ENCODE results near the gene PPFIA1. TPM values are rescaled to one million over a fixed set of nuclear protein-coding genes. Genes with fewer than 3 reads are reported as not detected.

Gene PPFIA1
- total RNA-seq, 1 experiment from 2014 or later, result 63.4 TPM

DNA sequence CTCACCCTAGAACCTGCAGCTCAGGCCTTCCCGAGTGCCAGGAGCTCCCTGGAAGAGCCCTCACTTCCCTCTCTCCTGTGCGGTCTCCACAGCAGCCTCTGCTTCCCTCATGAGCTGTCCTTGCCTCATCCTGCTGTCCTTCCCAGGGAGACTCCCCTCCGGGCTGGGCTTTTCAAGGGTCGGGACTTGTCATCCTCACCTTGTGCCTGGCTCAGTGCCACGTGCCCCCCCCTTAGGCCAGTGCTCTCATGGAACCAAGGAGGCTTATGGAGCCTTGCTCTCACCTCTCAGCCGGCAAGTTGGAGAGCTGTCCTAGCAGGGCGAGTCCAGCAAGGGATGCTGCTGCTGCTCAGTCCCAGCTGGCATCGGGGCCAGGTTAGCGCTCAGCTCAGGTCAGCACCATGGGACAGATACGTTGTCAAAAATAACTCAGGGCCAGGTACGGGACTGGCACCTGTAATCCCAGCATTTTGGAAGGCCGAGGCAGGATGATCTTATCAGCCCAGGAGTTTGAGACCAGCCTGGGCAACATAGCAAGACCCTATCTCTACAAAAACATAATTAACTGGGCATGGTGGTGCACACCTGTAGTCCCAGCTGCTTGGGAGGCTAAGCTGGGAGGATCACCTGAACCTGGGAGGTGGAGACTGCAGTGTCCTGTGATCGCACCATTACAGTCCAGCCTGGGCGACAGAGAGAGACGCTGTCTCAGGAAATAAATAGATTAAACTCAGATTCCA lies 141.4 kb downstream of the PPFIA1 start:
- Histone ChIP-seq H3K18ac (ENCODE audit: insufficient read length, low read depth, low read length) (no peak overlapping the region), H3K4me2 (ENCODE audit: insufficient read depth, insufficient read length, low read length) (no peak overlapping the region), H3K23ac (ENCODE audit: insufficient read length, low read depth, low read length) (no peak overlapping the region), H4K8ac (replicated peaks; ENCODE audit: insufficient read length, low read depth, low read length) (no peak overlapping the region), H3K4me1 (ENCODE audit: insufficient read depth, low read length) (no peaks in the 10 kb centered on the region), H3K27me3 (ENCODE audit: insufficient read depth, low read length) (no peaks in the 10 kb centered on the region), H3K23me2 (ENCODE audit: insufficient read length, low read depth, low read length, poor library complexity, severe bottlenecking) (no peaks in the 10 kb centered on the region), H2AK5ac (ENCODE audit: insufficient read length, low read length) (no peak overlapping the region), H3K4ac (ENCODE audit: low read depth, low read length) (no peak overlapping the region), H2BK5ac (ENCODE audit: insufficient read length, low read length) (no peak overlapping the region), H2AFZ (ENCODE audit: low read length) (no peak overlapping the region), H3K9me3 (ENCODE audit: control insufficient read depth, low read depth, low read length) (no peaks in the 10 kb centered on the region), H3K79me2 (ENCODE audit: insufficient read depth, low read length) (no peaks in the 10 kb centered on the region), H2BK15ac (ENCODE audit: low read depth, low read length) (no peak overlapping the region), H3T11ph (ENCODE audit: low read length) (no peak overlapping the region), H2BK120ac (ENCODE audit: low read depth, low read length, poor library complexity, severe bottlenecking) (no peak overlapping the region), H3K14ac (ENCODE audit: insufficient read depth, low read length) (no peak overlapping the region), H4K20me1 (ENCODE audit: control insufficient read depth, insufficient read depth, insufficient read length) (no peaks in the 10 kb centered on the region), H4K91ac (ENCODE audit: insufficient read length, low read depth, low read length) (no peak overlapping the region), H3K56ac (ENCODE audit: insufficient read length, low read depth, low read length) (no peak overlapping the region), H3K27ac (ENCODE audit: insufficient read length, low read depth, low read length) (no peak overlapping the region), H3K79me1 (ENCODE audit: insufficient read depth, low read depth, low read length, poor library complexity, severe bottlenecking) (peaks cover 4% of the 10 kb centered on the region), H2BK20ac (ENCODE audit: low read depth, low read length, poor library complexity, severe bottlenecking) (no peak overlapping the region), H2BK12ac (ENCODE audit: insufficient read length, low read depth, low read length) (no peak overlapping the region), H4K5ac (ENCODE audit: insufficient read length, low read depth, low read length) (no peak overlapping the region), H3K9ac (ENCODE audit: extremely low read depth, insufficient read length, low read length) (no peak overlapping the region)
- no CpG with 5 or more reads among the region's 15 CpGs for whole genome bisulfite sequencing (ENCODE audit: extremely low coverage, insufficient read length, low lambda C conversion rate)
- H3K36me3 Mint-ChIP-seq (ENCODE audit: insufficient read depth in 1 of 3, low read depth in 3 of 3), result peaks cover 64 to 98% (median 93%) of the 10 kb centered on the region in 3 experiments
- TF ChIP-seq, protein P1, sequence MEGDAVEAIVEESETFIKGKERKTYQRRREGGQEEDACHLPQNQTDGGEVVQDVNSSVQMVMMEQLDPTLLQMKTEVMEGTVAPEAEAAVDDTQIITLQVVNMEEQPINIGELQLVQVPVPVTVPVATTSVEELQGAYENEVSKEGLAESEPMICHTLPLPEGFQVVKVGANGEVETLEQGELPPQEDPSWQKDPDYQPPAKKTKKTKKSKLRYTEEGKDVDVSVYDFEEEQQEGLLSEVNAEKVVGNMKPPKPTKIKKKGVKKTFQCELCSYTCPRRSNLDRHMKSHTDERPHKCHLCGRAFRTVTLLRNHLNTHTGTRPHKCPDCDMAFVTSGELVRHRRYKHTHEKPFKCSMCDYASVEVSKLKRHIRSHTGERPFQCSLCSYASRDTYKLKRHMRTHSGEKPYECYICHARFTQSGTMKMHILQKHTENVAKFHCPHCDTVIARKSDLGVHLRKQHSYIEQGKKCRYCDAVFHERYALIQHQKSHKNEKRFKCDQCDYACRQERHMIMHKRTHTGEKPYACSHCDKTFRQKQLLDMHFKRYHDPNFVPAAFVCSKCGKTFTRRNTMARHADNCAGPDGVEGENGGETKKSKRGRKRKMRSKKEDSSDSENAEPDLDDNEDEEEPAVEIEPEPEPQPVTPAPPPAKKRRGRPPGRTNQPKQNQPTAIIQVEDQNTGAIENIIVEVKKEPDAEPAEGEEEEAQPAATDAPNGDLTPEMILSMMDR (conservative IDR thresholded peaks at IDR 0.05), result no peak
- H3K9me3 Mint-ChIP-seq, result no peaks in the 10 kb centered on the region
- H3K27me3 Mint-ChIP-seq (ENCODE audit: low read depth), result no peaks in the 10 kb centered on the region
- H3K4me3 Mint-ChIP-seq, result no peak overlapping the region
- H3K4me1 Mint-ChIP-seq, result no peaks in the 10 kb centered on the region
- H3K27ac Mint-ChIP-seq, result peak overlapping the region in 1 of 3 experiments; percentile 49; a peak in 1 of 7 replicates
- DNase-seq, result no peak

Measured in H9 (cell line).